ENCODE results near the gene SARDH. TPM values are rescaled to one million over a fixed set of nuclear protein-coding genes. Genes with fewer than 3 reads are reported as not detected.
"Not testable (repeated sequence)": the region's sequence is repeated elsewhere in the genome, so short reads cannot be mapped to it uniquely, and the experiment has no call there.

SARDH gene
- total RNA-seq, 4 donors from 2014 or later: 0.62 to 2.3 (median 1.2) TPM; not detected in 1

DNA sequence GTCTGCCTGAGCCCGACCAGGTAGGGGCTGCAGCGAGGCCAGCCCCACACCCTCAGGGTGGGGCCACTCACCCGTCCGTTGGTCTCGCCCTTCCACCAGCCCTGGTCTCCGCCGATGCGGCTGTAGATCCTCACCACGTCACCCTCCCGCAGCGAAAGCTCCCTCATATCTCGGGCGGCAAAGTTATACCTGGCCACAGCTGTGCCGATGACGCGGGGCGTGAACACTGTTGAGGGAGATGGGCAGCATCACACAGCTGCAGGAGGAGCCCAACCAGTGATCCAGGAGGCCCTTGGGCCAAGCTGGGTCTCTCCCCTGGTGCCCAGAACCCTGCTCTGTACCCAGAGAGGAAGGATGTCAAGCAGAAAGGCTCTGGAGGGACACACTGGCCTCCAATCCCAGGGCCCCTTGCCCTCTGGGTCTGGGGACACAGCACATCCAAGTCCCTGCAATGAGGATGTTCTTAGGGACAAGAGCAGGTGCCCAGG, 30.3 kb upstream of the SARDH start:
- H3K4me3 ChIP-seq: no peak overlapping the region
- H3K36me3 ChIP-seq: peaks cover 0 to 95% of the 10 kb centered on the region in 2 donors
- no peaks in the 10 kb centered on the region for H3K27me3 ChIP-seq
- 87% methylated on average over 3 of the region's 17 CpGs; no CpG with 5 or more reads in 1 of the 2 donors for WGBS, 2 donors (ENCODE audit: low coverage in 1 of 2)
- peaks cover 0 to 16% (median 0%) of the 10 kb centered on the region in 3 donors for H3K9me3 ChIP-seq
- TF ChIP-seq, protein P1, sequence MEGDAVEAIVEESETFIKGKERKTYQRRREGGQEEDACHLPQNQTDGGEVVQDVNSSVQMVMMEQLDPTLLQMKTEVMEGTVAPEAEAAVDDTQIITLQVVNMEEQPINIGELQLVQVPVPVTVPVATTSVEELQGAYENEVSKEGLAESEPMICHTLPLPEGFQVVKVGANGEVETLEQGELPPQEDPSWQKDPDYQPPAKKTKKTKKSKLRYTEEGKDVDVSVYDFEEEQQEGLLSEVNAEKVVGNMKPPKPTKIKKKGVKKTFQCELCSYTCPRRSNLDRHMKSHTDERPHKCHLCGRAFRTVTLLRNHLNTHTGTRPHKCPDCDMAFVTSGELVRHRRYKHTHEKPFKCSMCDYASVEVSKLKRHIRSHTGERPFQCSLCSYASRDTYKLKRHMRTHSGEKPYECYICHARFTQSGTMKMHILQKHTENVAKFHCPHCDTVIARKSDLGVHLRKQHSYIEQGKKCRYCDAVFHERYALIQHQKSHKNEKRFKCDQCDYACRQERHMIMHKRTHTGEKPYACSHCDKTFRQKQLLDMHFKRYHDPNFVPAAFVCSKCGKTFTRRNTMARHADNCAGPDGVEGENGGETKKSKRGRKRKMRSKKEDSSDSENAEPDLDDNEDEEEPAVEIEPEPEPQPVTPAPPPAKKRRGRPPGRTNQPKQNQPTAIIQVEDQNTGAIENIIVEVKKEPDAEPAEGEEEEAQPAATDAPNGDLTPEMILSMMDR (IDR thresholded peaks at IDR 0.05): no peak
- no peak for TF ChIP-seq POLR2AphosphoS5 (IDR thresholded peaks at IDR 0.05)
- TF ChIP-seq POLR2A (IDR thresholded peaks at IDR 0.05): no peak
- no peak for TF ChIP-seq EP300 (IDR thresholded peaks at IDR 0.05)
- no peak for ATAC-seq
- no peak overlapping the region for H3K27ac ChIP-seq
- H3K4me1 ChIP-seq: no peaks in the 10 kb centered on the region

DNA sequence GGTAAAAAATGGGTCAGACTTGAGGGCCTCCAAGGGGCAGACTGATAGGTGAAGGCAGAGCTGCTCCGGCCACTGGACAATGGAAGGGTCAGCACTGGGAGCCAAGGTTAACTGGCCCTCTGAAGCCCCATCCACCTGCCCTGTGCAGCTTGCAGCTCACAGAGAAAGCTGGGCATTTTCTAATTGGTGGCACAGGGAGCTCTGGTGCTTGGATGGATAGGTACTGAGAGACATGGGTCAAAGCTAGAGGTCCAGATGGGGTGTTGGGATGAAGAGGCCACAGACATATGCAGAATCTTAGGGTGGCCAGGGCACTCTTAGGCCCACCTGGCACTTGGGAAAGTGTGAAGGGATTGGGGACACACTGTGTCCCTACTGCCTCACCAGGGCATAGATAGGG, 29.5 kb upstream of the SARDH start:
- no peak for ATAC-seq
- TF ChIP-seq POLR2A (IDR thresholded peaks at IDR 0.05): no peak
- TF ChIP-seq POLR2AphosphoS5 (IDR thresholded peaks at IDR 0.05): no peak
- TF ChIP-seq, protein P1 (IDR thresholded peaks at IDR 0.05): no peak
- TF ChIP-seq EP300 (IDR thresholded peaks at IDR 0.05): no peak
- Histone ChIP-seq H3K4me3 (no peak overlapping the region), H3K36me3 (peaks cover 0 to 95% of the 10 kb centered on the region in 2 donors), H3K9me3 (peaks cover 0 to 16% (median 0%) of the 10 kb centered on the region in 3 donors), H3K27me3 (no peaks in the 10 kb centered on the region), H3K27ac (no peak overlapping the region), H3K4me1 (no peaks in the 10 kb centered on the region)
- no CpG with 5 or more reads among the region's 1 CpG for WGBS, 2 donors (ENCODE audit: low coverage in 1 of 2)

DNA sequence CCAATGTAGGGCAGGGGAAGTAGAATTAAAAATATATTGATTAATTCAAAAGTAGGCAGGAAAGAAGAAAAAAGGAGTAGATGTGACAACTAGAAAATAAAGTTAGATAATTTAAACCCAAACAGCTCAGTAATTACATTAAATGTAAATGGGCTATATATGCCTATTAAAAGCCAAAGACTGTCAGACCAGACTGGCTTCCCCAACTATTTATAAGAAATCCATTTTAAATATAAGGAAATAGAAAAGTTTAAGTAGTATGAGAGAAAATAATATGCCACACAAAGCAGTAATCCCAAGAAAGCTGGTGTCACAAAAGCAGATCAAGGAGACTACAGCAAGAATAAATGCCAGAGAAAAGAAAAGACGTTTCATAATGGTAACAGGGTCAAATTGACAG, 28.9 kb upstream of the SARDH start:
- ATAC-seq: no peak
- no peak overlapping the region for H3K4me3 ChIP-seq
- no peaks in the 10 kb centered on the region for H3K4me1 ChIP-seq
- TF ChIP-seq POLR2A (IDR thresholded peaks at IDR 0.05) (no peak), EP300 (IDR thresholded peaks at IDR 0.05) (no peak), POLR2AphosphoS5 (IDR thresholded peaks at IDR 0.05) (no peak)
- TF ChIP-seq, protein P1 (IDR thresholded peaks at IDR 0.05): no peak
- no peaks in the 10 kb centered on the region for H3K27me3 ChIP-seq
- H3K9me3 ChIP-seq: peaks cover 0 to 16% (median 0%) of the 10 kb centered on the region in 3 donors
- peaks cover 0 to 94% of the 10 kb centered on the region in 2 donors for H3K36me3 ChIP-seq
- no peak overlapping the region for H3K27ac ChIP-seq
- WGBS, 2 donors (ENCODE audit: low coverage in 1 of 2): 100% methylated on average over 1 of the region's 1 CpG

DNA sequence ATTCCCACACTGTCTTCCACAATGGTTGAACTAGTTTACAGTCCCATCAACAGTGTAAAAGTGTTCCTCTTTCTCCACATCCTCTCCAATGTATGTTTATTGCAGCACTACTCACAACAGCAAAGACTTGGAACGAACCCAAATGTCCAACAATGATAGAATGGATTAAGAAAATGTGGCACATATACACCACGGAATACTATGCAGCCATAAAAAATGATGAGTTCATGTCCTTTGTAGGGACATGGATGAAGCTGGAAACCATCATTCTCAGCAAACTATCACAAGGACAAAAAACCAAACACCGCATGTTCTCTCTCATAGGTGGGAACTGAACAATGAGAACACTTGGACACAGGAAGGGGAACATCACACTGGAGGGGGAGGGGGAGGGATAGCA, 28.1 kb upstream of the SARDH start:
- H3K4me3 ChIP-seq, H3K4me1 ChIP-seq, ATAC-seq, H3K27me3 ChIP-seq, H3K27ac ChIP-seq: not testable (repeated sequence)
- peaks cover 0 to 91% of the 10 kb centered on the region in 2 donors for H3K36me3 ChIP-seq
- H3K9me3 ChIP-seq: peaks cover 0 to 16% (median 0%) of the 10 kb centered on the region in 3 donors
- WGBS, 2 donors (ENCODE audit: low coverage in 1 of 2): 88% methylated on average over 2 of the region's 3 CpGs; no CpG with 5 or more reads in 1 of the 2 donors

DNA sequence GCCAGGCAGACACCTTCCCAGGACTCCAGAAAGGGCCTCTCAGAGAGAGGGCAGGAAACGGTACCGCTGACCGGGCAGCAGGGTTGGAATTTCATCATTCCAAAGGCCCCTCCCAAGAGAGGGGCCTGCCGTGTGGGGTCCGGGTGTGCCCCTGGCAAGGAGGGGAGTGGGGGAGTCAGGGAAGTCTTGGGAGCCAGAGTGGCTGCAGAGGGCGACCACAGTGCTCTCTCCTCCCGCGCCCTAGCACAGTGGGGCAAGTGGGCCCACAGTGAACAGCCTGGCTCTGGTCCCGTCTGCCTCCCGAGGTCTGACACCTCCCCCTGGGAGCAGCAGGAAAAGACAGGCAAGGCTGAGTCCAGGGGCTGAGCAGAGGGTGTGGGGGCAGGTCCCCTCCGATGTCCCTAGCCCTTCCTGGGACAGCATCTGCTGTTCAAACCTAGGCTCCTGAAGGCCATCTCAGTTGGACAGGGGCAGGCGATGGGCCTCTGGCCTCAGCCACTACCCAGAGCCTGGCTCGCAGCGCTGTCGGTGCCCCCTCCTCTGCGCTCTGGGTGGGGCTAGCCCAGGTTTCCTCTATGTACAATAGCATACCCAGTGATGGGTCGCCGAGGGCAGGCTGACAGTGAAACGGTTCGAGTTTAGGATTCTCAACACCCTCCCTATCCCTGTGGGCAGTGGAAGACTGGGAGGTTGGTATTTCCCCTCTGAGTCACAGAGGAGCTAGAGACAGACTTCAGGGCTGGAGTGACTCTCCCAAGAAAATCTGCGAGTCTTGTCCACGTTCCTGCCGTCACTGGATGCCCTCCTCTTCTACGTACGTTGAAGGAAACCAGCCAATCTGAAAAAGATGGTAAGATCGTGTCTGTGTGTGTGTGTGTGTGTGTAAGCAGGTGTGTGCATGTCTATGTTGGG, 25.4 kb upstream of the SARDH start:
- WGBS, 2 donors (ENCODE audit: low coverage in 1 of 2): 66 to 93% methylated on average over 5 to 6 of the region's 26 CpGs
- Histone ChIP-seq H3K27ac (no peak overlapping the region), H3K4me3 (no peak overlapping the region), H3K9me3 (peaks cover 0 to 16% (median 0%) of the 10 kb centered on the region in 3 donors), H3K36me3 (peaks cover 0 to 66% of the 10 kb centered on the region in 2 donors), H3K27me3 (no peaks in the 10 kb centered on the region), H3K4me1 (no peaks in the 10 kb centered on the region)
- ATAC-seq: no peak
- TF ChIP-seq, protein P1 (IDR thresholded peaks at IDR 0.05): no peak
- no peak for TF ChIP-seq EP300 (IDR thresholded peaks at IDR 0.05)
- TF ChIP-seq POLR2A (IDR thresholded peaks at IDR 0.05): no peak
- no peak for TF ChIP-seq POLR2AphosphoS5 (IDR thresholded peaks at IDR 0.05)
